ENCODE measurements around the gene LRRK2.

The LRRK2 gene

GRCh38 chr12:40215982-40216381, 8.8 kb upstream of the LRRK2 start (continued):
- TF ChIP-seq ZFP3 (tag by site-specific recombination; IDR thresholded peaks at IDR 0.05; ENCODE audit: low read depth) (no peak), ZNF76 (tag by site-specific recombination; IDR thresholded peaks at IDR 0.05; ENCODE audit: borderline replicate concordance, low read depth) (no peak), WT1 (tag by site-specific recombination; IDR thresholded peaks at IDR 0.05) (no peak)

DNA sequence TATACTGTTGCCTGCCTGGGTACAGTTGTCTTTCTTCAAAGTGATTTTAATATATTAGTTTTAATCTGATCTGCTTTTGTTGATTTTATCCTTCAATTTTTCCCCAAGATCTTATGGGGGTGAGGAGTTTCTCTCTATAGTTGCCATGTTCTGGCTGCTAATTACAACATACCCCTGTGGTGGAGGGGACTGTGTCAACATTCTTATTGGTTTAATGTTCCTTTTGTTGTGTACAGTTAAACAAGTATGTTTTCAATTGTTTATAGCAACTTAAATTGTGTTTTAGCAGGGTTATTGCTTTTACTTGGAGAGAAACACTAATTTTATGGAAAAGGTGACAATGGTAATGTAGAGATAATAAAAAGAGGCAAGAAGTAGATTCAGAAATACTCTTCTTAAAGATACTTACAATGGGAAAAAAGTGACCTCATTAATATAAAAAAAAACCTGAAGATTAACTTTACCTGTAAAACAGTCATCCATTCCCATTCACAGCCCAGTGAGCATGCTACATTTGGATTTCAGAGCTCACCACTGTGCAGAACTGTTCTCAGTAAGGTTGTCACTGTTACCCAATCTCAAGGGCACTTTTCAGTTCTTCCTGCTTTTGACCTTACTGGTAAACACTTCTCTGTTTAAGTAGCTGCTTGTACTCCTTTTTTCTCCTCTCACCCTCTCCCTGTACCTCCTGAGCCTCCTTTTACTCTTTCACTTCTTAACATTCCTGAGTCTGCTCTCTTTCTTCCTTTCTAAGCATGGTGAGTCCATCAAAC, 8.1 kb upstream of the LRRK2 start:
- H3K27ac ChIP-seq (ENCODE audit: extremely low read depth, low read depth, low read length), result no peak overlapping the region
- no peak overlapping the region for H3K4me3 ChIP-seq (ENCODE audit: low read depth, low read length)
- H3K36me3 ChIP-seq (ENCODE audit: control insufficient read depth in 2 of 2, insufficient read depth in 1 of 2, low read length in 2 of 2), result no peaks in the 10 kb centered on the region
- no peaks in the 10 kb centered on the region for H3K4me1 ChIP-seq (ENCODE audit: control insufficient read depth, insufficient read depth, low read length)
- no peaks in the 10 kb centered on the region for H3K9me3 ChIP-seq (ENCODE audit: control insufficient read depth, insufficient read depth, low read depth, low read length)
- POLR2A ChIA-PET, result no interaction called here
- TF ChIP-seq PRDM1 (tag by site-specific recombination; IDR thresholded peaks at IDR 0.05) (peak; percentile 62), YY2 (tag by site-specific recombination; IDR thresholded peaks at IDR 0.05) (no peak), YY1 (tag by site-specific recombination; IDR thresholded peaks at IDR 0.05) (no peak), ZNF747 (tag by site-specific recombination; IDR thresholded peaks at IDR 0.05) (no peak), ATF2 (tag by site-specific recombination; IDR thresholded peaks at IDR 0.05; ENCODE audit: low read depth) (0 out of 2 replicates have a peak, but pooled peaks have one; percentile 14)
- CTCF ChIA-PET, result no interaction called here

DNA sequence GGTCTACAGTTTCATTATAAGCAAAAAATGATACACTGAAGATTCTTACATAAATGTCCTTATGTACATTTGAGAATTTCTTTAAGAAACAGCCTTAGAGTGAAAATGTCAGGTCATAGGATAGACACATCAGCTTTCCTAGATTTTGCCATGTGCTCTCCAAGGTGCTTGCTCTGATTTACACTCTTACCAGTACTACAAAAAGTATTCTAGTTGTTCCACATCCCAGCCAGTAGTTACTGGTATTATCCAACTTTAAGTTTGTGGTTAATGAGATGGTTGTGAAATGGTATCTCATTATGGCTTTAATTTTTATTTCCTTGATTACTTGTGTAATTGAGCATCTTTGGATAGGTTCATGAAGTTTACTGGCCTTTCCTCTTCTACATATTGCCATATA, 5.0 kb upstream of the LRRK2 start:
- POLR2A ChIA-PET, result no interaction called here
- CTCF ChIA-PET, result interaction anchor here (0.7 kb wide), 1 partner anchor 67 kb away, joined by 3 read pairs; no protein-coding TSS in a partner anchor
- H3K36me3 ChIP-seq (ENCODE audit: control insufficient read depth in 2 of 2, insufficient read depth in 1 of 2, low read length in 2 of 2), result no peaks in the 10 kb centered on the region

DNA sequence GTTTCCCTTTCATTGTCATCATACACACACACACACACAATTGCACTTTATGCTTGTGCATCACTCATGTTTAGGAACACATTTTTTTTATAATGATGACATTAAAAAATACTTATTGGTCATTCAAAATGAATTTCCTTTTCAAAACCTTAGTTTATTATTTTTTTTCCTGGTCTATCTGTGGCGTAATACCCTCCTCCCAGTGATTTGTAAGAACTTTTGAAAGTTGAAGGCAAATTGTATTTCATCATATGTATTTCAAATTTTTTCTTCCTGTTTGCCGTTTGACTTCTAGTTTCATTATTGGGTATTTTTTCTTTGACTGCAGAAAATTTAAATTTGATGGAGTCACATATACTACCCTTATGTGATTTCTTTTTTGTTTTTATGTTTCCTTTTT, 2.5 kb upstream of the LRRK2 start:
- POLR2A ChIA-PET, result no interaction called here
- H3K4me3 ChIP-seq (ENCODE audit: low read depth, low read length), result no peak overlapping the region
- CTCF ChIA-PET, result no interaction called here
- no peaks in the 10 kb centered on the region for H3K36me3 ChIP-seq (ENCODE audit: control insufficient read depth in 2 of 2, insufficient read depth in 1 of 2, low read length in 2 of 2)
- H3K27ac ChIP-seq (ENCODE audit: extremely low read depth, low read depth, low read length), result no peak overlapping the region
- H3K9me3 ChIP-seq (ENCODE audit: control insufficient read depth, insufficient read depth, low read depth, low read length), result no peaks in the 10 kb centered on the region
- peaks cover 13% of the 10 kb centered on the region; the same call in 1 of the 2 replicates for H3K4me1 ChIP-seq (ENCODE audit: control insufficient read depth, insufficient read depth, low read length)
- TF ChIP-seq, protein P1, sequence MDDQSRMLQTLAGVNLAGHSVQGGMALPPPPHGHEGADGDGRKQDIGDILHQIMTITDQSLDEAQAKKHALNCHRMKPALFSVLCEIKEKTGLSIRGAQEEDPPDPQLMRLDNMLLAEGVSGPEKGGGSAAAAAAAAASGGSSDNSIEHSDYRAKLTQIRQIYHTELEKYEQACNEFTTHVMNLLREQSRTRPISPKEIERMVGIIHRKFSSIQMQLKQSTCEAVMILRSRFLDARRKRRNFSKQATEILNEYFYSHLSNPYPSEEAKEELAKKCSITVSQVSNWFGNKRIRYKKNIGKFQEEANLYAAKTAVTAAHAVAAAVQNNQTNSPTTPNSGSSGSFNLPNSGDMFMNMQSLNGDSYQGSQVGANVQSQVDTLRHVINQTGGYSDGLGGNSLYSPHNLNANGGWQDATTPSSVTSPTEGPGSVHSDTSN (CRISPR knock-in tag; IDR thresholded peaks at IDR 0.05), result no peak
- TF ChIP-seq, protein P2, sequence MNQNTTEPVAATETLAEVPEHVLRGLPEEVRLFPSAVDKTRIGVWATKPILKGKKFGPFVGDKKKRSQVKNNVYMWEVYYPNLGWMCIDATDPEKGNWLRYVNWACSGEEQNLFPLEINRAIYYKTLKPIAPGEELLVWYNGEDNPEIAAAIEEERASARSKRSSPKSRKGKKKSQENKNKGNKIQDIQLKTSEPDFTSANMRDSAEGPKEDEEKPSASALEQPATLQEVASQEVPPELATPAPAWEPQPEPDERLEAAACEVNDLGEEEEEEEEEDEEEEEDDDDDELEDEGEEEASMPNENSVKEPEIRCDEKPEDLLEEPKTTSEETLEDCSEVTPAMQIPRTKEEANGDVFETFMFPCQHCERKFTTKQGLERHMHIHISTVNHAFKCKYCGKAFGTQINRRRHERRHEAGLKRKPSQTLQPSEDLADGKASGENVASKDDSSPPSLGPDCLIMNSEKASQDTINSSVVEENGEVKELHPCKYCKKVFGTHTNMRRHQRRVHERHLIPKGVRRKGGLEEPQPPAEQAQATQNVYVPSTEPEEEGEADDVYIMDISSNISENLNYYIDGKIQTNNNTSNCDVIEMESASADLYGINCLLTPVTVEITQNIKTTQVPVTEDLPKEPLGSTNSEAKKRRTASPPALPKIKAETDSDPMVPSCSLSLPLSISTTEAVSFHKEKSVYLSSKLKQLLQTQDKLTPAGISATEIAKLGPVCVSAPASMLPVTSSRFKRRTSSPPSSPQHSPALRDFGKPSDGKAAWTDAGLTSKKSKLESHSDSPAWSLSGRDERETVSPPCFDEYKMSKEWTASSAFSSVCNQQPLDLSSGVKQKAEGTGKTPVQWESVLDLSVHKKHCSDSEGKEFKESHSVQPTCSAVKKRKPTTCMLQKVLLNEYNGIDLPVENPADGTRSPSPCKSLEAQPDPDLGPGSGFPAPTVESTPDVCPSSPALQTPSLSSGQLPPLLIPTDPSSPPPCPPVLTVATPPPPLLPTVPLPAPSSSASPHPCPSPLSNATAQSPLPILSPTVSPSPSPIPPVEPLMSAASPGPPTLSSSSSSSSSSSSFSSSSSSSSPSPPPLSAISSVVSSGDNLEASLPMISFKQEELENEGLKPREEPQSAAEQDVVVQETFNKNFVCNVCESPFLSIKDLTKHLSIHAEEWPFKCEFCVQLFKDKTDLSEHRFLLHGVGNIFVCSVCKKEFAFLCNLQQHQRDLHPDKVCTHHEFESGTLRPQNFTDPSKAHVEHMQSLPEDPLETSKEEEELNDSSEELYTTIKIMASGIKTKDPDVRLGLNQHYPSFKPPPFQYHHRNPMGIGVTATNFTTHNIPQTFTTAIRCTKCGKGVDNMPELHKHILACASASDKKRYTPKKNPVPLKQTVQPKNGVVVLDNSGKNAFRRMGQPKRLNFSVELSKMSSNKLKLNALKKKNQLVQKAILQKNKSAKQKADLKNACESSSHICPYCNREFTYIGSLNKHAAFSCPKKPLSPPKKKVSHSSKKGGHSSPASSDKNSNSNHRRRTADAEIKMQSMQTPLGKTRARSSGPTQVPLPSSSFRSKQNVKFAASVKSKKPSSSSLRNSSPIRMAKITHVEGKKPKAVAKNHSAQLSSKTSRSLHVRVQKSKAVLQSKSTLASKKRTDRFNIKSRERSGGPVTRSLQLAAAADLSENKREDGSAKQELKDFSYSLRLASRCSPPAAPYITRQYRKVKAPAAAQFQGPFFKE (tag by site-specific recombination; IDR thresholded peaks at IDR 0.05; ENCODE audit: borderline replicate concordance), result no peak
- TF ChIP-seq ZNF239 (tag by site-specific recombination; IDR thresholded peaks at IDR 0.05) (no peak), ZSCAN18 (tag by site-specific recombination; IDR thresholded peaks at IDR 0.05) (no peak)

More for the DNA sequence above, 5.0 kb upstream of the LRRK2 start:
- no peak overlapping the region for H3K27ac ChIP-seq (ENCODE audit: extremely low read depth, low read depth, low read length)
- H3K4me1 ChIP-seq (ENCODE audit: control insufficient read depth, insufficient read depth, low read length), result no peaks in the 10 kb centered on the region
- no peak overlapping the region for H3K4me3 ChIP-seq (ENCODE audit: low read depth, low read length)
- no peaks in the 10 kb centered on the region for H3K9me3 ChIP-seq (ENCODE audit: control insufficient read depth, insufficient read depth, low read depth, low read length)
- TF ChIP-seq, protein P3, sequence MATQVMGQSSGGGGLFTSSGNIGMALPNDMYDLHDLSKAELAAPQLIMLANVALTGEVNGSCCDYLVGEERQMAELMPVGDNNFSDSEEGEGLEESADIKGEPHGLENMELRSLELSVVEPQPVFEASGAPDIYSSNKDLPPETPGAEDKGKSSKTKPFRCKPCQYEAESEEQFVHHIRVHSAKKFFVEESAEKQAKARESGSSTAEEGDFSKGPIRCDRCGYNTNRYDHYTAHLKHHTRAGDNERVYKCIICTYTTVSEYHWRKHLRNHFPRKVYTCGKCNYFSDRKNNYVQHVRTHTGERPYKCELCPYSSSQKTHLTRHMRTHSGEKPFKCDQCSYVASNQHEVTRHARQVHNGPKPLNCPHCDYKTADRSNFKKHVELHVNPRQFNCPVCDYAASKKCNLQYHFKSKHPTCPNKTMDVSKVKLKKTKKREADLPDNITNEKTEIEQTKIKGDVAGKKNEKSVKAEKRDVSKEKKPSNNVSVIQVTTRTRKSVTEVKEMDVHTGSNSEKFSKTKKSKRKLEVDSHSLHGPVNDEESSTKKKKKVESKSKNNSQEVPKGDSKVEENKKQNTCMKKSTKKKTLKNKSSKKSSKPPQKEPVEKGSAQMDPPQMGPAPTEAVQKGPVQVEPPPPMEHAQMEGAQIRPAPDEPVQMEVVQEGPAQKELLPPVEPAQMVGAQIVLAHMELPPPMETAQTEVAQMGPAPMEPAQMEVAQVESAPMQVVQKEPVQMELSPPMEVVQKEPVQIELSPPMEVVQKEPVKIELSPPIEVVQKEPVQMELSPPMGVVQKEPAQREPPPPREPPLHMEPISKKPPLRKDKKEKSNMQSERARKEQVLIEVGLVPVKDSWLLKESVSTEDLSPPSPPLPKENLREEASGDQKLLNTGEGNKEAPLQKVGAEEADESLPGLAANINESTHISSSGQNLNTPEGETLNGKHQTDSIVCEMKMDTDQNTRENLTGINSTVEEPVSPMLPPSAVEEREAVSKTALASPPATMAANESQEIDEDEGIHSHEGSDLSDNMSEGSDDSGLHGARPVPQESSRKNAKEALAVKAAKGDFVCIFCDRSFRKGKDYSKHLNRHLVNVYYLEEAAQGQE (tag by site-specific recombination; IDR thresholded peaks at IDR 0.05), result peak; percentile 49
- no peak for TF ChIP-seq ZBTB21 (tag by site-specific recombination; IDR thresholded peaks at IDR 0.05)
